GM19372 (cell line): ENCODE measurements around the gene RIPOR3.
"Not testable (repeated sequence)": the region's sequence is repeated elsewhere in the genome, so short reads cannot be mapped to it uniquely, and the experiment has no call there.

ENCODE experiments used
- ATAC-seq: cut with Tn5 transposase; IDR thresholded peaks from one replicate; pipeline ENCODE4 v1.9.1; 2021; ENCODE audit warnings: mild to moderate bottlenecking, low read depth, moderate library complexity; ENCODE audit not compliant: unreplicated experiment

The RIPOR3 gene

GRCh38 chr20:50578061-50578777 lies 113.1 kb downstream of the RIPOR3 start:
- no peak for ATAC-seq

DNA sequence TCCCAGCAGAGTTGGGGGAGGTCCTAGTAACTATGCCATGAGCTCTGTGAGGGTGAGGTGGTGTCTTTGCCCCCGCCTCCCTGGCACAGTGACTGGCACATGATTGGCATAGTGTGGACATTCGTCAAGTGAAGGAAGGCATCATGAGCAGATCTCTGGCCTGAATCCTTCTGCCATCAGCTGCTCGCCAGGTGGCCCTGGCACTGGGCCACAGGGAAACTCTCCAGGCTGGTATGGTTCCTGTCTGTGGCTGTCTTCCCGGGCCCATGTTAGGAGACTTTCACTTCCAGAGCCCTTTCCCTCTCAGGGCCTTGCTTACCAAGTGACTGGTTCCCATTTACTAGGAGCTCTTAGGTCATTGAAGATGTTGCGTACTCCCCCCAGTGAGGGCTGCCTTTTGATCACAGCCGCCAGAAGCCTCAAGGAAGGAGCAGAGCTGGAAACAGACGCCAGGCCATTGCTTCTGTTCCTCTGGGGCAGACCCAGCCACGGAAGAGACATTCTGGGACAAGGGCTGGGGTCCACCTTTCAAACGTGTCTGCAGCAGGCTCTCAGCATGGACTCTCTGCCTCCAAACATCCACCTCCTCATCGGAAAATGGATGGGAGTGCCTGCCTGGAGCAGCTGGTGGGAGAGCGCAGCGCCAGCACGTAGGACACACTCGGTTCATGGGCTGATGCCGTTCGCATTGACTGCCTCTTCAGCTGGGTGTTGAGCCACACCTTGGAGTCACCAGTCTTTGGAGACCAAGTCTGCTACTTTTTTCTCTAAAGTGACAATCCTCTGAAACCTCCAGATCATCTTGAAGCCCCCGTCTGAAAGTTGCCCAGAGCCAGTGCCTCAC lies 113.9 kb downstream of the RIPOR3 start:
- no peak for ATAC-seq

DNA sequence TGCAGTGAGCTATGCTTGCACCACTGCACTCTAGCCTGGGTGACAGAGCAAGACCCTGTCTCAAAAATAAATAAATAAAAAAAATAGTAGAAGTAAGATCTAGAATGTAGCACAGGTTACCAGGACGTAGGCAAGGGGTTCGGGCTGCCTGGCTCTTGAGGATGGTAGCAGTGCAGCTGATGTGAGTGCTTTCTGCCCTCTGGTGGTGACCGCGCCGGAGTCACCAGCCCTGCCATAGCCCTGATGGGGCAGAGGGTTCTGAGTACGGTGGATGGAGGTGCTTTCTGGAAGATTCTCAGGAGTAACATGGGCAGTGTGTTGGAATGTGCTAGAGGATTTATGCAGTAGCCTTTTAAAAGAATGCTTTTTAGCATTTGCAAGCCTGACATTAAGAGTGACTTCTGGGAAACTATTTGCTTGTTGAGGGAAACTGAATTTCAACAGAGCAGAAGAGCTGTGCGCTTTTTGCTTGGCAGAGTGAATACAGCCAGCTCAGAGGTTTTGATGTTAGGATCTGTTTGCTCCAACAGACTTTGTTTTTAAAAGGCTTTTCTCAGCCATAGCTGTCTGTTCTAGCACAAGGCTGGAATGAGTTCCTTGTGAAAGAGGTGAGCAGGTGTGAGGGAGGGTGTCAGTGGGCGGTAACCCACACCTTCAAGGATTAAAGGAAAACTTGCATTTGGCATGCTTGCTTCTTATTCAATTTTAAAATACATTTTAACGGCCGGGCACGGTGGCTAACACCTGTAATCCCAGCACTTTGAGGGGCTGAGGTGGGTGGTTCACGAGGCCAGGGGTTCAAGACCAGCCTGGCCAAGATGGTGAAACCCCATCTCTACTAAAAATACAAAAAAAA lies 115.2 kb downstream of the RIPOR3 start:
- ATAC-seq, result no peak

DNA sequence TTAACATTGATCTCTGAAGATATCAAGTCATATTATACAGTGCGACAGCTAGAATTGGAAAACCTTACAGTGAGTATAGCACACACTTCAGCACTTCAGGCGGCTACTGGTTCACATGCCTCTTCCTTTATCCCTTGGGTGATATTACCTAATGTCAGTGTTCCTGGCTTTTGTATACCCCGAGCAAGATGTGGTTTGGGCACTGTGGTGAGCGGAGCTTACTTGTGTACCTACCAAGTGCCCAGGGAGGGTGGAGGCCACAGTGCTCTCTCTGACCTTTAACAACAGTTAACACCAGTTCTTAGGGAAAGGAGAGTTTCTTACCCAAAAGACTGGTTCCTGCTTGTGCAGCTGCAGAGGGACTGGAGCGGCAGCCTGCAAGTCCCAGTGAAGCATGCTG lies 116.8 kb downstream of the RIPOR3 start:
- no peak for ATAC-seq

DNA sequence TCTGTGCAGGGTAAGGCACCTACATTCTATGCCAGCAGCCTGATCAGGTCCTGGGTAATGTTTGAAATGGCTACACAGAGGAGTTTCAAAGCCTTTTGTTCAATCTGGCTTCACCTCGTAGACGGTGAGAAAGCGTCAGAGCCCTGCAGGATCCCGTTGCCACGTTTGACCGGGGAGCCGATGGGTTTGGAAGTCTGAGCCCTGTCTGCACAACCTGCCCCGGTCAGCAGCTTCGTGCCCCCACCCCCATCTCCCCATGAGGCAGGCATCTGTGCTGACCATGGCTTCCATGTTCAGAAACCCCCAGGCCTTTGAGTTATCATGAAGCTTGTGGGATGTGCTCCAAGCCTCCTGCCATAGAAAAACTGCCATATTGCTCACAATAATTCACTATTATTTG lies 117.2 kb downstream of the RIPOR3 start:
- no peak for ATAC-seq

DNA sequence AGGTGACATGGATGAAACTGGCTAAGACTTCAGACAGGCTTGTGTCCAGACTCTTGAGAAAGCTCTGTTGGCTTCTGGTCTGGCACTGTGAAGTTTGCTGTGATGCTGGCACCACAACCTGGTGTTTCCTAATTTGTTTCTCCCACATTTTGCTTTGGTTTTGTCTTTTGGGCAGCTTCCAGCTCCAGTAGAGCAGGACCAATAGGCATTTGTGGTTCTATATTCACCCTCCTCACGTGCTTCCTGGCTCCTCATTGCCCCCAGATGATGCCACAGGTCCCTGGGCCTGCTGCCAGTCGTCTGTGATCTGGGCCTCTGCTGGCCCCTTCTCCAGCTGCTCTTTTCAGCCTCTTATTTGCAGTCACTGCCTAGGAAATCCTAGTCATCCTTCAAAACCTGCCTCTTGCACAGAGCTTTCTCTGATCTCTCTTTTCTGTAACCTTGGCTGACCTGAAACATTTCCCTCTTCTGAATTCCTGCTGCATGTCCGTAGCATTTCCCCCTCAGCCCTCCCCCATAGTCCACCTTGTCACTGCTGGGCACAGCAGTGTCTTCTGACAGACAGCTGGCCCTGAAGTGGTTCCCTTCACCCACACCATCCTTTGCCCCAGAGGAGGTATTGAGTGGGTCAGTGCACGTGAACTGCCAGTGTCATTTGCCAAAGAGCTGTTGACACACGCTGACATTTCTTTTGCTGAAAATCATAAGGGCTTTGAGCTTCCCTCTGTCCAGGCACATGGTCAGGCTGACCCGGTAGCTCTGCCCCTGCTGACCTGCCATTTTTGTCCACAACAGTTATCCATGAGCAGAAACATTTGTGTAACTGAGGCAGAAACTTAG lies 118.2 kb downstream of the RIPOR3 start:
- ATAC-seq, result no peak

DNA sequence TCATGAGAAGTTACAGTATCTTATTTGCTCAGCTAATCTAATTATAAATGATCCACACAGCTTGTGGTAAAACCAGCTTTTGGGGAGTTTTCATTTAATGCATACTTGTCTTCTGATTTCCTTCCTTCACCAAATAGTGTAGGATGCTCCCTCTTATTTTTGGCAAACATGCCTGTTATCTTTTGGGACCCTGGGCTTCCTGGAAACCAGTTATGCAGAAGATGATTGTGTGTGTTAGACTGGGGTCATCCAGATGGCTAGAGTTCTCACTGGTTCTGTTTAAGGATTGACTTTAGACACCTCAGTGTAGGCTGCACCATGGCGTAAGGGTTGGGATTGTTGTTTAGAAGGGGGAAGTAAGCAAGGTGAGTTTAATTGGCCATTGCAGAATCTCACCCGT lies 119.9 kb downstream of the RIPOR3 start:
- no peak for ATAC-seq

DNA sequence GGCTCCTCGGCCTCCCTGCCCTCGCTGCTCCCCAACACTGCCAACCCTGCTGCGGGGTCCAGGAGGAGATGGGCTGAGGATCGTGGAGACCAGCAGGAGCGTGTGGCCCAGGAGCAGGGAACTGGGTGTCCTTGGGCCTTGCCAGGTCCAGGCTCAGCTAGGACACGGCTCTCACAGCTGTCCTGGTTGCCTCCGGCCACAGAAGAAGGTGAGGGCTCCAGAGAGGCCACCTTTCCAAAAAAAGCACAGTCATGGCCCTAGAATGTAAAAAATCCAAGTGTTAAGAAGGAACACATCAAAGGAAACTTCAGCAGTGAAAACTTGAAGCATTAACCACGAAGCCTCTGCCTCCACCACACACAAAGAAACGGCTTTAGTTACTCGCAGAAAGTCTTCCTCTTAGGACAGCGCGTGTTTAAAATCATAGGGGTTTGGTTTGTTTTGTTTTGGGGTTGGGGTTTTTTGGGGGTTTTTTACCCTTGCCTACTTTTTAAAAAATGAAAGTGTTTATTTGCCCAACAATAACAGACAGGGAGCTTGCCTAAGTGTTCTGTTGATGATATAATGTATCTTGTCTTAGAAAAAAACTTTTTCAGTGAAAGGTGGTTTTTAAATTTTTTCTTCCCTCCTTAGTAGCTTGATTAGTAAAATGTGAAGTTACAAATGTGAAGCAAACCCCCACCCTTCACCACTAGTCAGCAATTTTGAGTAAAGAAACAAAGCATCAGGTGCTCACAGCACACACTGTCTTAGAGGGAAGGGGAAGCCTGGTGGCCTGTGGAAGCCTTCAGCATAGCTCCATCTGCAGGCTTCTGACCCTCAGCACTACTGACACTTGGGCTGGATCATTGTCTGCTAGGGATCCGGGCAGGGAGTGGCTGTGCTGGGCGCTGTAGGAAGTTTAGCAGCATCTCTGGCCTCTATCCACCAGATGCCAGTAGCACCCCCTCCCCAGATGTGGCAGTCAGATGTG lies 121.2 kb downstream of the RIPOR3 start:
- ATAC-seq, result peak; percentile 80

GRCh38 chr20:50569487-50569863 lies 121.9 kb downstream of the RIPOR3 start:
- not testable (repeated sequence) for ATAC-seq

DNA sequence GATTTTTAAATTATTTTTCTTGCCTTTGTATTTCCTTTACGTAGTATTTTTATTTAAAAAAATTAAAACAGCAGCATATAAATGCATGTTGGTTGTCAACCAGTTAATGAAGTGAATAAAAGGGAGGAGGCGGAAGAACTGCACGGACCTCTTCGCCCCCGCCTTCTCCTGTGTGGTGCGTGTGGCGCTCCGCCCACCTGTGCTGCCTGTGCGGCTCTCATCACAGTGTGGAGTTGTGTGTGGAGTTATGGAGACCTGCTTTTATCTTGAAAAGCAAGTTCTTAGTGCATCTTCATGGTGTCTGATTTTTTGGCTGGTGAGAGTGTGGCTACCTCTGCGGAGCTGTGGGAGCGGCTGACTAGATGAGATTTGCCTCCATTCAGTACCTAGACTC lies 122.8 kb downstream of the RIPOR3 start:
- no peak for ATAC-seq

- ATAC-seq, result no peak
Measured at GRCh38 chr20:50567860-50568548, 123.3 kb downstream of the RIPOR3 start.

DNA sequence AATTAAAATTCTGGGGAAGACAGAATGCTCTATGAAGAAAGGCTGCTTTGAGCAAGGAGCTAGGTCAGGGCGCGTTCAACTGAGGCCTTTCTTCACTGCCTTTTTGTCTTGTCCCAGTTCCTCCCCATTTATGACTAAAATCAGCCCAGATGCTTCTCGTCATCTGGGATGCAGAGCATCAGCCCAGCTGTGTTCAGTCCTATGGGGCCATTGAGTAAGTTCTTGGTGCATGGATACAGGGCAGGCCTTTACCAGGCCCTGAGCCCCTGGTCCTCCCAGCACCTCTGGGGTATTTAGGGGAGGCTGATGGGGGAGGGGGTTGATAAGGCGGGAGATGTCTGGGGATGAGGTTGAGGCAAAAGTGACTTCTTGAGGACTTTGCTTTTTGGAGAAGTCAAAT lies 125.5 kb downstream of the RIPOR3 start:
- ATAC-seq, result no peak

DNA sequence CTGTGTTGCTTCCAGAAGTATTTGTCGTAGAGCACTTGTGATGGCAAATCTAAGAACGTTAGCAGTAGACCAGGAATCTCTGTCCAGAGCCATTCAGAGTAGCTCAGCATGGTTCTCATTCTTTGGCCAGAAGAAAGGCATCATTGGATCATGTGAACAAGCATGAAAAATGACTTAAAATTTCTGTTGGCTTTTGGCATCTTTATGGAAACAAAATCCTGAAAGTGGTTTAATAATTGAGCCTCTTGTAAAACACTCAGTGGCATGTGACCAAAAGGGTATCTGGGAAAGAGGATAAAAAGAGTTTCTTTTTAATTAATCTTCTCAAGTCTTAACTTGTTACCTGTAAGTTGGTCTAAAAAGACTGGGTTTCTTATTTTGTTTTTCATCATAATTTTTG lies 126.0 kb downstream of the RIPOR3 start:
- no peak for ATAC-seq

DNA sequence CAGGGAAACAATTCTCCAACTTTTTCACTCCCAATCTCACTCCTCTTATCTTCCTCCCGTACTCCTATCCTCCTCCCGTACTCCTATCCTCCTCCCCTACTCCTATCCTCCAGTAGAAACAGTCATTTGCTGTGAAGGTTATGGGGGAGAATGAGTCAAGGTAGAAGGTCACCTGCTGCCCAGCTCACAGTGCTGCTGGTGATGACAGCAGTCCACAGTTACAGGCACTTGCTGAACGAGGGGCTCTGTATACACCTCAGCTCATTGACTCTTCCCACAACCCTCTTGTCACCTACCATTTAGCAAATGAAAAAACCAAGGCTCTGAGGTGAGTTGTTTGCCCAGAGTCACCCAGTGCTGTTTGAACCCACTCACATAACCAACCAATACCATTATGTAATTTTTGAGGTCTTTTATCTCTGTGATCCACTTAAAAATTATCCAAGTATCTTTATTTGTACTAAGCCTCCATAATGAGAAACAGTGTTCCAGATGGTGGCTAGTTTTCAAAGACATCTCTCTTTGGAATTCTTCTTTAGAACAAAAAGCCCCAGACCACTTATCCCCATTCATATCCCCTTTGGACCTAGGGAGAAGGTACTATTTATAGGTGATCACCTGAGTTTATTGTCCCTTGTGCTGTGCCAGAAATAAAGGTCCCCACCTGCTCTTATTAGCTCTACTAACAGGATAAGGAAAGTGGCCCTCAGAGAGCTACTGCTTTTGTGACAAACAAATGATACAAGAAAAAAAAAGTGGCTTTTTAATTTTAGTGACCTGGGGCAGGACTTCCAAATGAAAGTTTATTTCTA lies 128.0 kb downstream of the RIPOR3 start:
- no peak for ATAC-seq

DNA sequence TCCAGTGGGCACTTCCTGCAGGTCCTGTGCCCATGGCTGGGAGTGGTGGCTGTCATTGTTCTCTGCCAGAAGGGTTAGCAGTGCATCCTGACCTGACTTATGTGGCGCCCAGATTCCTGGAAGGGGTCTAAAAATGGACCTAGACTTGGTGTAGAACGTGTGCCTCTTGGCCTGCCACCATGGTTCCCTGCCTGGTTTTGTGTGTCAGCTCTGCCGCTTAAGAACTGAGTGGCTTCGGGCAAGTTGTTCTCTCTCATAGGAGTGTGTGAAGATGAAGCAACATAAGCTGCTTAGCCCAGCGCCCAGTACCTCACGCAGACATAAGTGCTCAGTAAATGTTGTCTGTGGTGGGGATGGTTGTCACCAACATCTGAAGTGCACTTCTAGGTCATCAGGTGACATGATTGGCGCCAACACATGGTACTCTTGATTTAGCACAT lies 129.1 kb downstream of the RIPOR3 start:
- ATAC-seq, result no peak

DNA sequence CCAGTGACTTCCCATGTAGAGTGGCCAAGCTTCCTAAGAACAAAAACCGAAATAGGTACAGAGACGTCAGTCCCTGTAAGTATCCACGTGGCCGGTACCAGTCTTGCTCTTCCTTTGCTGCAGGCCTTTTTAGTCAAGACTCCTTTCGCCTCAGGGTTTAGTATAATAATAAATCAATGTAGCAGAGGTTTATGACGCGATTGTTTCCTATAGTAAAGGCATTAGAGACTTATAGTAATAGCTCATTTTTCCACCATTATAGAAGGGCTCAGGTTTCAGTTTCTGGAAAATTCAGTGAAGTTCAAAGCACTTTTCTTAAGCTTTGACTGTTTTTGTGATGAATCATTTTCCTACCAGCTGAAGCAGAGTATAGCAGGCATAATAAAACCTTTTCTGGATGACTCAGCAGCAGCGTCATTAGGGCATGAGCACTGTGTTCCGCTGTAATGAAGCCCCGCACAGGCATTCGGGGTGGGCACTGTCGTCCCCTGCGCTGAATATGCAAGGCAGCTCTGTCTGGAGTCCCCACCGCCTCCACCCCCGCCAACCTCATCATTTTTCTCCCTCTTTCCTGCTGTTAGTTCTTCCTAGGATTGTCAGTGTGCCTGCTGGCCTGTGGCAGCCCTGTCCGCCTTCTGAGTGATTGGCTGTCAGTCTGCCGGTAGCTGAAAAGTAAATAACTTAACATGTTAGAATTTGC lies 129.8 kb downstream of the RIPOR3 start:
- no peak for ATAC-seq

GRCh38 chr20:50560867-50561266 lies 130.5 kb downstream of the RIPOR3 start:
- ATAC-seq, result no peak
